IPS-18a (cell line): ENCODE results near the gene MAP3K21.

Experiments
- H3K27ac ChIP-seq: one replicate; pipeline ENCODE4 v1.5.1; 2013; ENCODE audit warnings: low read length
- H3K27me3 ChIP-seq: one replicate; pipeline ENCODE4 v1.6.1; 2013; ENCODE audit warnings: mild to moderate bottlenecking, low read length; ENCODE audit not compliant: control insufficient read depth, insufficient read depth
- H3K36me3 ChIP-seq: one replicate; pipeline ENCODE4 v1.6.1; 2013; ENCODE audit warnings: low read depth, low read length; ENCODE audit not compliant: control insufficient read depth
- H3K4me1 ChIP-seq: one replicate; pipeline ENCODE4 v1.6.1; 2013; ENCODE audit warnings: low read depth, low read length; ENCODE audit not compliant: control insufficient read depth
- H3K4me3 ChIP-seq: one replicate; pipeline ENCODE4 v1.5.1; 2013; ENCODE audit warnings: low read length
- H3K9ac ChIP-seq: one replicate; pipeline ENCODE4 v1.6.1; 2013; ENCODE audit warnings: mild to moderate bottlenecking, low read length, moderate library complexity
- H3K9me3 ChIP-seq: one replicate; pipeline ENCODE4 v1.6.1; 2013; ENCODE audit warnings: low read depth, low read length; ENCODE audit not compliant: control insufficient read depth

Gene MAP3K21

DNA sequence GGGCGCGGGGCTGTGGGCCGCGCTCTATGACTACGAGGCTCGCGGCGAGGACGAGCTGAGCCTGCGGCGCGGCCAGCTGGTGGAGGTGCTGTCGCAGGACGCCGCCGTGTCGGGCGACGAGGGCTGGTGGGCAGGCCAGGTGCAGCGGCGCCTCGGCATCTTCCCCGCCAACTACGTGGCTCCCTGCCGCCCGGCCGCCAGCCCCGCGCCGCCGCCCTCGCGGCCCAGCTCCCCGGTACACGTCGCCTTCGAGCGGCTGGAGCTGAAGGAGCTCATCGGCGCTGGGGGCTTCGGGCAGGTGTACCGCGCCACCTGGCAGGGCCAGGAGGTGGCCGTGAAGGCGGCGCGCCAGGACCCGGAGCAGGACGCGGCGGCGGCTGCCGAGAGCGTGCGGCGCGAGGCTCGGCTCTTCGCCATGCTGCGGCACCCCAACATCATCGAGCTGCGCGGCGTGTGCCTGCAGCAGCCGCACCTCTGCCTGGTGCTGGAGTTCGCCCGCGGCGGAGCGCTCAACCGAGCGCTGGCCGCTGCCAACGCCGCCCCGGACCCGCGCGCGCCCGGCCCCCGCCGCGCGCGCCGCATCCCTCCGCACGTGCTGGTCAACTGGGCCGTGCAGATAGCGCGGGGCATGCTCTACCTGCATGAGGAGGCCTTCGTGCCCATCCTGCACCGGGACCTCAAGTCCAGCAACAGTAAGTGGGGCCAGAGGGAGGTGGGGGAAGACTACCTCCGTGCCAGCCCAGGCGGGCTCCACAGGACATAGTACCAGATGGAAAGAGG is 808 bp downstream of the MAP3K21 start:
- Histone ChIP-seq H3K9ac (peak overlapping the region; percentile 45), H3K36me3 (no peaks in the 10 kb centered on the region), H3K4me1 (peaks cover 18% of the 10 kb centered on the region), H3K4me3 (peak overlapping the region; percentile 68), H3K9me3 (no peaks in the 10 kb centered on the region), H3K27ac (no peak overlapping the region), H3K27me3 (peaks cover 37% of the 10 kb centered on the region)

- Histone ChIP-seq H3K27ac (no peak overlapping the region), H3K9ac (no peak overlapping the region), H3K36me3 (no peaks in the 10 kb centered on the region), H3K4me1 (peaks cover 18% of the 10 kb centered on the region), H3K4me3 (no peak overlapping the region), H3K27me3 (peaks cover 23% of the 10 kb centered on the region), H3K9me3 (no peaks in the 10 kb centered on the region)
These were observed 4.4 kb downstream of the MAP3K21 start for GRCh38 chr1:233331676-233332519.

- H3K9ac ChIP-seq, result no peak overlapping the region
- no peak overlapping the region for H3K27ac ChIP-seq
- H3K4me3 ChIP-seq, result no peak overlapping the region
- H3K27me3 ChIP-seq, result peaks cover 21% of the 10 kb centered on the region
- H3K36me3 ChIP-seq, result no peaks in the 10 kb centered on the region
- H3K4me1 ChIP-seq, result peaks cover 22% of the 10 kb centered on the region
- H3K9me3 ChIP-seq, result no peaks in the 10 kb centered on the region
These were observed 5.6 kb downstream of the MAP3K21 start for GRCh38 chr1:233333086-233333485.

GRCh38 chr1:233334092-233334491 is 6.6 kb downstream of the MAP3K21 start:
- Histone ChIP-seq H3K4me1 (peaks cover 26% of the 10 kb centered on the region), H3K4me3 (no peak overlapping the region)

DNA sequence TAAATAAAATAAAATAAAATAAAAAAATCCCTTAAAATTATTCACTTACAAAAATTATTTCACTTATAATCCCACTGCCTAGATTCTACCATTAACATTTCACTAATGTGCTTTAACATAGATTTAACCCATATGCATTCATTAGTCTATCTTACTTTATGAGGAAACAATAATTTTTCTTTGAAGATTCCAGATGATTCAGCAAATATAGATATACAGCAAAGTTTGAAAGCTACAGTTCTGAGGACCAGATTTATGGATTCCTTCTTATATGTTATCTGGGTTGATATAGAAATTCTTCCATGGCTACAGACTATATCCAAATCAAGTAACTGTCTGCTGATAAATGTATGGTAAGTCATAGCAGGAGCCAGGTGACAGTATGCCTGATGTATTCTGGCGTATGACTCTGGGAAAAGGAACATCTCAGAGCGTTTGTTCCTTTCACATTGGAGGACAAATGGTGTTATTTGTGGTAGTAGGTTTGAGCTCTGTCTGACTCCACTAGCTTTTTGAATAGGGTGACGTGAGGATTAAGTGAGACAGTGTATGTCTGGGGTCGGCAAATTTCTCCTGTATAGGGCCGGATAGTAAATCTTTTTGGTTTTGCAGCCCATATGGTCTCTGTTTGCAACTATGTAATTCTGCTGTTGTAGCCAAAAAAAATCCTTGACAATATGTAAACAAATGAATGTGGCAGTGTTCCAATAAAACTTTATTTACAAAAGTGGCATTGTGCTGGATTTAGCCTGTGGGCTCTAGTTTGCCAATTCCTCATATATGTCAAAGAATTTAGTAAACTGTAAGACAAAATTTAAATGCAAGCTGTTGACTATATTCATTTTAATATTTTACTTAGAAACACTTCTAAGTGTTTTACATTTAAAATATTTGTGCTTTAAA is 9.3 kb downstream of the MAP3K21 start:
- H3K9me3 ChIP-seq, result no peaks in the 10 kb centered on the region
- H3K4me1 ChIP-seq, result peaks cover 23% of the 10 kb centered on the region
- H3K9ac ChIP-seq, result no peak overlapping the region
- H3K36me3 ChIP-seq, result no peaks in the 10 kb centered on the region
- no peak overlapping the region for H3K4me3 ChIP-seq
- H3K27me3 ChIP-seq, result no peaks in the 10 kb centered on the region
- H3K27ac ChIP-seq, result no peak overlapping the region

More at GRCh38 chr1:233334092-233334491, 6.6 kb downstream of the MAP3K21 start:
- Histone ChIP-seq H3K27me3 (peaks cover 10% of the 10 kb centered on the region), H3K9ac (no peak overlapping the region), H3K9me3 (no peaks in the 10 kb centered on the region), H3K27ac (no peak overlapping the region), H3K36me3 (no peaks in the 10 kb centered on the region)

DNA sequence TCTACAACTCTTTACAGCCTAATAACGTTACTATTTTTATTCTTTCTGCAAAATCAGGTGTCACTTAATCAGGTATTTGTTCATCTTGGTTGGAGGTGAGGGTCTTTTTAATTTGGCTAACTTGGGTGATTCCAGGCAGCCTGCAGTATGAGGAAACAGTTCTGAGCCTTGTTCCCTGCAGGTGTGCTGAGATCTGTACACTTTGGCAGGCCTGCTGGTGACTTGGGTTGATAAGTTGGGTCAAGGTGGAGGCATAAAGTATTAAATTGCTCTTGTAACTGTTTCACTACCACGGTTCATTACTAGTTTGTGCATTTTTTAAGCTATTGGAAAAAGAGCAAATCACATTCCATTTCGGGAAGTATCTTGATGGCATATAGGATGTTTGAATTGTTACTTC is 10.0 kb downstream of the MAP3K21 start:
- Histone ChIP-seq H3K4me1 (peaks cover 18% of the 10 kb centered on the region), H3K27ac (no peak overlapping the region), H3K9ac (no peak overlapping the region), H3K4me3 (no peak overlapping the region), H3K36me3 (no peaks in the 10 kb centered on the region), H3K9me3 (no peaks in the 10 kb centered on the region), H3K27me3 (no peaks in the 10 kb centered on the region)

GRCh38 chr1:233338102-233338501 is 10.6 kb downstream of the MAP3K21 start:
- no peak overlapping the region for H3K9ac ChIP-seq
- no peaks in the 10 kb centered on the region for H3K27me3 ChIP-seq
- no peak overlapping the region for H3K4me3 ChIP-seq

GRCh38 chr1:233340031-233340555 is 12.6 kb downstream of the MAP3K21 start:
- Histone ChIP-seq H3K27ac (no peak overlapping the region), H3K4me3 (no peak overlapping the region), H3K27me3 (no peaks in the 10 kb centered on the region), H3K36me3 (no peaks in the 10 kb centered on the region), H3K9ac (no peak overlapping the region), H3K4me1 (peaks cover 18% of the 10 kb centered on the region), H3K9me3 (no peaks in the 10 kb centered on the region)

More at GRCh38 chr1:233338102-233338501, 10.6 kb downstream of the MAP3K21 start:
- Histone ChIP-seq H3K4me1 (peaks cover 18% of the 10 kb centered on the region), H3K9me3 (no peaks in the 10 kb centered on the region), H3K36me3 (no peaks in the 10 kb centered on the region), H3K27ac (no peak overlapping the region)

GRCh38 chr1:233340966-233341516 is 13.5 kb downstream of the MAP3K21 start:
- no peaks in the 10 kb centered on the region for H3K27me3 ChIP-seq
- H3K36me3 ChIP-seq, result no peaks in the 10 kb centered on the region
- H3K9me3 ChIP-seq, result no peaks in the 10 kb centered on the region
- no peak overlapping the region for H3K4me3 ChIP-seq
- H3K9ac ChIP-seq, result no peak overlapping the region
- peaks cover 18% of the 10 kb centered on the region for H3K4me1 ChIP-seq
- no peak overlapping the region for H3K27ac ChIP-seq

GRCh38 chr1:233342086-233342485 is 14.6 kb downstream of the MAP3K21 start:
- H3K4me3 ChIP-seq, result no peak overlapping the region
- H3K27me3 ChIP-seq, result no peaks in the 10 kb centered on the region
- H3K9me3 ChIP-seq, result no peaks in the 10 kb centered on the region
- no peak overlapping the region for H3K9ac ChIP-seq
- no peaks in the 10 kb centered on the region for H3K36me3 ChIP-seq
- H3K4me1 ChIP-seq, result peaks cover 18% of the 10 kb centered on the region
- H3K27ac ChIP-seq, result no peak overlapping the region
